ENCODE results near the gene PDE4C. TPM values are rescaled to one million over a fixed set of nuclear protein-coding genes. Genes with fewer than 3 reads are reported as not detected.

Gene PDE4C
- total RNA-seq, 4 donors from 2014 or later: 0.27 to 1.4 (median 0.92) TPM; not detected in 1

GRCh38 chr19:18224525-18225354 lies 1.5 kb downstream of the PDE4C start:
- no peaks in the 10 kb centered on the region for H3K36me3 ChIP-seq
- peak; percentile 99 for DNase-seq
- H3K4me1 ChIP-seq: peaks cover 7 to 32% of the 10 kb centered on the region in 2 donors
- H3K27me3 ChIP-seq: peaks cover 8% of the 10 kb centered on the region
- peak overlapping the region in 1 of 3 donors; percentile 24 for H3K4me3 ChIP-seq (replicated peaks in 1 of 3)
- intact Hi-C loops (cut with DNase I): no loop called here
- TF ChIP-seq CTCF (IDR thresholded peaks at IDR 0.05) (no peak), POLR2A (IDR thresholded peaks at IDR 0.05) (no peak)
- no peaks in the 10 kb centered on the region for H3K9me3 ChIP-seq
- peak overlapping the region in 1 of 3 donors; percentile 27 for H3K27ac ChIP-seq
- WGBS, 2 donors: 0 to 1% methylated on average over 7 to 60 of the region's 81 CpGs

- H3K27me3 ChIP-seq: peaks cover 8% of the 10 kb centered on the region
- TF ChIP-seq POLR2A (IDR thresholded peaks at IDR 0.05): no peak
- TF ChIP-seq CTCF (IDR thresholded peaks at IDR 0.05): no peak
- intact Hi-C loops (cut with DNase I): no loop called here
- peak overlapping the region in 1 of 3 donors; percentile 24 for H3K4me3 ChIP-seq (replicated peaks in 1 of 3)
- H3K4me1 ChIP-seq: peaks cover 7 to 32% of the 10 kb centered on the region in 2 donors
- DNase-seq: peak in 1 of 2 donors; percentile 17
- WGBS, 2 donors: 8 to 9% methylated on average over 32 to 38 of the region's 39 CpGs
- H3K27ac ChIP-seq: no peak overlapping the region
- H3K9me3 ChIP-seq: no peaks in the 10 kb centered on the region
- no peaks in the 10 kb centered on the region for H3K36me3 ChIP-seq
Measured at GRCh38 chr19:18223860-18224524, 2.2 kb downstream of the PDE4C start.

GRCh38 chr19:18221815-18222725 lies 4.2 kb downstream of the PDE4C start:
- intact Hi-C loops (cut with DNase I): no loop called here
- H3K4me1 ChIP-seq: peaks cover 7 to 32% of the 10 kb centered on the region in 2 donors
- no peak for DNase-seq
- 87 to 89% methylated on average over 25 of the region's 25 CpGs for WGBS, 2 donors
- no peaks in the 10 kb centered on the region for H3K36me3 ChIP-seq
- H3K9me3 ChIP-seq: no peaks in the 10 kb centered on the region
- no peak overlapping the region for H3K27ac ChIP-seq
- TF ChIP-seq CTCF (IDR thresholded peaks at IDR 0.05) (no peak), POLR2A (IDR thresholded peaks at IDR 0.05) (no peak)
- peaks cover 8% of the 10 kb centered on the region for H3K27me3 ChIP-seq
- no peak overlapping the region for H3K4me3 ChIP-seq (replicated peaks in 1 of 3)

- DNase-seq: peak; percentile 18 to 30
- no peaks in the 10 kb centered on the region for H3K36me3 ChIP-seq
- no peak for TF ChIP-seq POLR2A (IDR thresholded peaks at IDR 0.05)
- TF ChIP-seq CTCF (IDR thresholded peaks at IDR 0.05): no peak
- peaks cover 8% of the 10 kb centered on the region for H3K27me3 ChIP-seq
- intact Hi-C loops (cut with DNase I): no loop called here
- no peak overlapping the region for H3K27ac ChIP-seq
- 9% methylated on average over 10 of the region's 33 CpGs; no CpG with 5 or more reads in 1 of the 2 donors for WGBS, 2 donors
- peaks cover 7 to 25% of the 10 kb centered on the region in 2 donors for H3K4me1 ChIP-seq
- H3K4me3 ChIP-seq (replicated peaks in 1 of 3): no peak overlapping the region
- H3K9me3 ChIP-seq: no peaks in the 10 kb centered on the region
Measured at GRCh38 chr19:18220632-18221275, 5.5 kb downstream of the PDE4C start.

All from thyroid gland (tissue), 4 donors.